ENCODE data around the gene SRP54. TPM values are rescaled to one million over a fixed set of nuclear protein-coding genes. Genes with fewer than 3 reads are reported as not detected.
"Not testable (repeated sequence)": the region's sequence is repeated elsewhere in the genome, so short reads cannot be mapped to it uniquely, and the experiment has no call there.

The SRP54 gene
- total RNA-seq, 2 experiments from 2014 or later: 66.5 to 72.6 TPM

DNA sequence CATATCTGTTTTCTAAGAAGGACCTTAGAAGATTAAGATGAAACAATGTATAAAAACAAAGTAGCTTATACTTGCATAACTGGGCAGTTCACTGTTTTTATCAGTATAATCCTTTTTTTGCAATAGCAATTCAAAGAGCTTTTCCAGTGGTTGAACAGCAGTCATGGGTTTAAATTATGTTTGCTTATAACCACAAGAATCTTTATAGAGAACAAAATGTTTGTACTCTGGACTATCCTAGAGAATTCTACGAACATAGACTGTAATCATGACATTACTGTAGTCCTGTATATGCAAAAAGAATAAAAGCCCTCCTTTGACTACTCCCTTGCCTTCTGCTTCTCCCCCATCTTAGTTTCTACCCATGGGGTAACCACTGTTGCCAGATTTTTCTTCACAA, 69.0 kb downstream of the SRP54 start:
- H3K27ac Mint-ChIP-seq: no peak overlapping the region
- H3K36me3 Mint-ChIP-seq (ENCODE audit: low read depth): peaks cover 14% of the 10 kb centered on the region
- H3K4me3 Mint-ChIP-seq: no peak overlapping the region
- no peaks in the 10 kb centered on the region for H3K9me3 Mint-ChIP-seq
- CTCF ChIA-PET: no interaction called here
- intact Hi-C loops (cut with micrococcal nuclease): no loop called here
- peaks cover 19% of the 10 kb centered on the region for H3K4me1 Mint-ChIP-seq (ENCODE audit: low read depth)
- DNase-seq: no peak
- H3K27me3 Mint-ChIP-seq (ENCODE audit: low read depth): no peaks in the 10 kb centered on the region

DNA sequence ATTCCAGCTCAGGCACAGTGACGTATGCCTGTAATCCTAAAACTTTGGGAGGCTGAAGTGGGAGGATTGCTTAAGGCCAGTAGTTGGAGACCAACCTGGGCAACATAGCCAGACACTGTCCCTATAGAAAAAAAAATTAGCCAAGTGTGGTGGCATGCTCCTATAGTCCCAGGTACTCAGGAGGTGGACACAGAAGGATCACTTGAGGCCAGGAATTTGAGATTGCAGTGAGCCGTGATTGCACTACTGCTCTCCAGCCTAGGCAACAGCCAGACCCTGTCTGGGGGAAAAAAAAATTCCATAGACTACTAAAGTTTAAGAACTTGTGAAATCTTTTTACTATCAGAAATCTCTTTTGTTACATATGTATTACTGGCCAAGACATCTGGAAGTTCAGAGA, 69.8 kb downstream of the SRP54 start:
- Mint-ChIP-seq H3K27me3 (ENCODE audit: low read depth) (no peaks in the 10 kb centered on the region), H3K27ac (no peak overlapping the region), H3K4me1 (ENCODE audit: low read depth) (peaks cover 16% of the 10 kb centered on the region), H3K4me3 (no peak overlapping the region), H3K9me3 (no peaks in the 10 kb centered on the region), H3K36me3 (ENCODE audit: low read depth) (peaks cover 14% of the 10 kb centered on the region)
- intact Hi-C loops (cut with micrococcal nuclease): no loop called here
- no peak for DNase-seq
- CTCF ChIA-PET: no interaction called here

DNA sequence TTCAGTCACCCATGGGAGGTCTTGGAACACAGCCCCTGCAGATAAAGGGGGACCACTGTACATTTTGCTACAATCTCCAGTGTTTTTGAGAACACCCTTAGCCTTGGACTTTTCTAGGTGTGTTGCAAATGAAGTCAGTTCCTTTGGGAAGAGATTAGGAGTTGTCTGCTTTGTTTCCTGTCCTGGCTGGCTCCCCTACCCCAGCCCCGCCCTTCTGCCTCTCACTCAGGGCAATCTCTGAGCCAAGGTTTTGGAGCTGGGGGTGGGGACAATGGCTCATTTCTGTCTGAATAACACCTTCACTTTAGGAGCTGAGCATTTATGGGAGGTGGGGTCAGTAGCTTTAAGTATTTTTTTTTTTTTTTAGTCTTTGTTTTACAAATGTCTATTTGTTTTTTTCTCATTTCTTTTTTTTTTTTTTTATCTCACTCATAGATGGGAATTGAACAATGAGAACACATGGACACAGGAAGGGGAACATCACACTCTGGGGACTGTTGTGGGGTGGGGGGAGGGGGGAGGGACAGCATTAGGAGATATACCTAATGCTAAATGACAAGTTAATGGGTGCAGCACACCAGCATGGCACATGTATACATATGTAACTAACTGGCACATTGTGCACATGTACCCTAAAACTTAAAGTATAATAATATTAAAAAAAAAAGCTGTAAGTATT, 78.5 kb downstream of the SRP54 start:
- H3K4me3 Mint-ChIP-seq; intact Hi-C loops (cut with micrococcal nuclease); DNase-seq; H3K4me1 Mint-ChIP-seq (ENCODE audit: low read depth); H3K27ac Mint-ChIP-seq; H3K27me3 Mint-ChIP-seq (ENCODE audit: low read depth); H3K9me3 Mint-ChIP-seq: not testable (repeated sequence)
- H3K36me3 Mint-ChIP-seq (ENCODE audit: low read depth): peaks cover 16% of the 10 kb centered on the region
- CTCF ChIA-PET: interaction anchor here (0.5 kb wide), 1 partner anchor 29 kb away, joined by 3 read pairs; no protein-coding TSS in a partner anchor

DNA sequence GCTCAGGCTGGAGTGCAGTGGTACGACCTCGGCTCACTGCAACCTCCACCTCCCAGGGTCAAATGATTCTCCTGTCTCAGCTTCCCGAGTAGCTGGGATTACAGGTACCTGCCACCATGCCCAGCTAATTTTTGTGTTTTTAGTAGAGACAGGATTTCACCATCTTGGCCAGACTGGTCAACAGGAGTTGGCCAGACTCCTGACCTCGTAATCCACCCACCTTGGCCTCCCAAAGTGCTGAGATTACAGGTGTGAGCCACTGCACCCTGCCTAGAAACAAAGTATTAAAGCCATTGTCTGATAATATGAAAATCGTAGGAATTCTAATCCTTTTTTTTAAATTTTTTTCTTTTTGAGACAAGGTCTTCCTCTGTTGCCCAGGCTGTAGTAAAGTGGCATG, 82.9 kb downstream of the SRP54 start:
- DNase-seq; H3K27me3 Mint-ChIP-seq (ENCODE audit: low read depth); H3K4me1 Mint-ChIP-seq (ENCODE audit: low read depth); H3K4me3 Mint-ChIP-seq; intact Hi-C loops (cut with micrococcal nuclease); H3K9me3 Mint-ChIP-seq; CTCF ChIA-PET; H3K27ac Mint-ChIP-seq: not testable (repeated sequence)
- H3K36me3 Mint-ChIP-seq (ENCODE audit: low read depth): peaks cover 11% of the 10 kb centered on the region

DNA sequence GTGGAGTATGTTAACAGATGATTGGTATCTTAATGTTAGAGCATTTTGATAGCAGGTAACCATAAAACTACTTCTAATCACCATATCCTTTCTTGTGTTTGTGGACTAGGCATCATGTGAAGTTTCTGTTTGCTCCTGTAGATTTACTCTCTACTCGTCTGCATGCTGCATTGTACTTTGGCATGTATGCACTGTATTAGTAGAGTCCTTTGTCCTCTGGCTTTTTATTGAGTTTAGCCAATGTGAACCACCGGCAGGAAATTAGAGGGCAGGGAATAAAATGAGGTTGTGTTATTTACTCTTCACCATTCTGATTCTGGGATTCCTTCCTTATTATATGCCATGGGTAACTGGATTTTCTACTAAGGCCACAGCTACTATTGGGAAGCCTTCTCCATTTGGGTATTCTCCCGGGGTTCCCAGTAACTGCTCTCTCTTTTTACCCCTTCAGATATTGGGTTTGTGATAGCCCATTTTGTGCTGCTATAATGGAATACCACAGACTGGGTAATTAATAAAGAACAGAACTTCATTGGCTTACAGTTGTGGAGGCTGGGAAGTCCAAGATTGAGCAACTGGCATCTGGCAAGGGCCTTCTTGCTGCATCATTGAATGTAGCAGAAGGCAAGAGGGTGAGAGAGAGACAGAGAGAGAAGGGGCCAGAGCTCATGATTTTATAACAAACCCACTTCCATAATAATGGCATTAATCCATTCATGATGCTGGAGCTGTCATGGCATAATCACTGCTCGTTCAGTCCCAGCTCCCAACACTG, 85.6 kb downstream of the SRP54 start:
- DNase-seq: no peak
- H3K27ac Mint-ChIP-seq: no peak overlapping the region
- H3K27me3 Mint-ChIP-seq (ENCODE audit: low read depth): no peaks in the 10 kb centered on the region
- CTCF ChIA-PET: no interaction called here
- no peaks in the 10 kb centered on the region for H3K9me3 Mint-ChIP-seq
- peaks cover 11% of the 10 kb centered on the region for H3K36me3 Mint-ChIP-seq (ENCODE audit: low read depth)
- intact Hi-C loops (cut with micrococcal nuclease): no loop called here
- H3K4me3 Mint-ChIP-seq: no peak overlapping the region
- no peaks in the 10 kb centered on the region for H3K4me1 Mint-ChIP-seq (ENCODE audit: low read depth)

DNA sequence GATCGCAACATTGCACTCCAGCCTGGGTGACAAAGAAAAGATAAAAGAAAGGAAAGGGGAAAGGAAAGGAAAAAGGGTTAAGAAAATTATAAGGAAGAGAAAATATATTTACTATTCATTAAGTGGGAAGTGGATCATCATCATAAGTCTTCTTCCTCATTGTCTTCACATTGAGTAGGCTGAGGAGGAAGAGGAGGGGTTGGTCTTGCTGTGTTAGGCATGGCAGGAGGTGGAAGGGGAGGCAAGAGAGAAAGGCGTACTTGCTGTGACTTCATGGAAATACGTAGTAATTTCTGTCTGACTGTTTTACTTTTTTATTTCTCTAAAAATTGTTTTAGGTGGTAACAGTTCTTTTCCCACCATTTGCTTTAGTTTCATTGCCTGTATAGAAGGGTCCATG, 89.4 kb downstream of the SRP54 start:
- H3K4me1 Mint-ChIP-seq (ENCODE audit: low read depth): no peaks in the 10 kb centered on the region
- H3K27me3 Mint-ChIP-seq (ENCODE audit: low read depth): no peaks in the 10 kb centered on the region
- H3K9me3 Mint-ChIP-seq: no peaks in the 10 kb centered on the region
- no peak overlapping the region for H3K27ac Mint-ChIP-seq
- CTCF ChIA-PET: no interaction called here
- no peak for DNase-seq
- peaks cover 15% of the 10 kb centered on the region for H3K36me3 Mint-ChIP-seq (ENCODE audit: low read depth)
- intact Hi-C loops (cut with micrococcal nuclease): no loop called here
- no peak overlapping the region for H3K4me3 Mint-ChIP-seq

DNA sequence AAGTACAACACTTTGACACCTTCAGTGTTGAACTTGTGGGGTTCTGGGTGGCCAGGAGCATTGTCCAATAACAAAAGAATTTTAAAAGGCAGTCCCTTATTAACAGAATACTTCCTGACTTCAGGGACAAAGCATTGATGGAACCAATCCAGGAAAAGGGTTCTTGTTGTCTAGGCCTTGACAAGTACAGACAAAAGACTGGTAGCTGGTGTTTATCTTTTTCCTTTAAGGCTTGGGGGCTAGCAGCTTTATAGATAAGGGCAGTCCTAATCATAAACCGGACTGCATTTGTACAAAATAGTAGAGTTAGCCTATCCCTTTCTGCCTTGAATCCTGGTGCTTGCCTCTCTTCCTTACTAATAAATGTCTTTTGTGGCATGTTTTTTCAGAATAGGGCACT, 90.7 kb downstream of the SRP54 start:
- no peaks in the 10 kb centered on the region for H3K27me3 Mint-ChIP-seq (ENCODE audit: low read depth)
- H3K4me3 Mint-ChIP-seq: no peak overlapping the region

DNA sequence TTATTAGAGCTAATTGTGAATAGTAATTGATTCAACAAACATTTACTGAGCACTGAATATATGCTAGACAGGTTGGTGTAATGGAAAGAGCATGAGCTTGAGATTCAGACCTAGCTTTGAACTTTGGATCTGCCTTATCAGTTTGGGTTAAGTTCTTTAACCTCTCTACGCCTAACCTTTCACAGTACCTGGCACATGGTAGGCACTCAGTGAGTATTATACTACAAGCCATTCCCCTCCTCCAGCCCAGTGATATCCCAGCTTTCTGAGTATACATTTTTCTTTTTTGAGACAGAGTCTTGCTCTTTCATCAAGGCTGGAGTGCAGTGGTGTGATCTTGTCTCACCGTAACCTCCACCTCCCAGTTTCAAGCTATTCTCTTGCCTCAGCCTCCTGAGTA, 95.3 kb downstream of the SRP54 start:
- Mint-ChIP-seq H3K27ac (peak overlapping the region; percentile 26), H3K27me3 (ENCODE audit: low read depth) (no peaks in the 10 kb centered on the region), H3K4me1 (ENCODE audit: low read depth) (no peaks in the 10 kb centered on the region), H3K36me3 (ENCODE audit: low read depth) (peaks cover 8% of the 10 kb centered on the region), H3K4me3 (no peak overlapping the region), H3K9me3 (no peaks in the 10 kb centered on the region)
- CTCF ChIA-PET: no interaction called here
- intact Hi-C loops (cut with micrococcal nuclease): no loop called here
- no peak for DNase-seq

More for the DNA sequence above, 90.7 kb downstream of the SRP54 start:
- peaks cover 10% of the 10 kb centered on the region for H3K36me3 Mint-ChIP-seq (ENCODE audit: low read depth)
- CTCF ChIA-PET: no interaction called here
- H3K27ac Mint-ChIP-seq: no peak overlapping the region
- intact Hi-C loops (cut with micrococcal nuclease): no loop called here
- DNase-seq: no peak
- H3K4me1 Mint-ChIP-seq (ENCODE audit: low read depth): no peaks in the 10 kb centered on the region
- no peaks in the 10 kb centered on the region for H3K9me3 Mint-ChIP-seq

Other genes starting within 250 kb of the SRP54 start
- 10 to 100 TPM; 50.8 to 57.0 TPM for gene BAZ1A, start 107.6 kb upstream of the SRP54 start, total RNA-seq
- 10 to 100 TPM; 55.0 to 58.5 TPM for gene FAM177A1, start 63.3 kb downstream of the SRP54 start, total RNA-seq
- 10 to 100 TPM; 44.5 to 47.5 TPM for gene PPP2R3C, start 139.0 kb downstream of the SRP54 start, total RNA-seq
- 10 to 100 TPM; 37.9 to 40.8 TPM for gene PRORP, start 139.6 kb downstream of the SRP54 start, total RNA-seq

All from activated naive CD4-positive, alpha-beta T cell treated with anti-CD3 and anti-CD28 coated beads for 36 hours (primary cell).